ENCODE measurements around the gene SIRPA. TPM values are rescaled to one million over a fixed set of nuclear protein-coding genes. Genes with fewer than 3 reads are reported as not detected.

SIRPA gene
- total and polyA plus RNA-seq, 2 of the 4 experiments (the other 2 are of a cell fraction): 9.9 to 40.2 TPM

DNA sequence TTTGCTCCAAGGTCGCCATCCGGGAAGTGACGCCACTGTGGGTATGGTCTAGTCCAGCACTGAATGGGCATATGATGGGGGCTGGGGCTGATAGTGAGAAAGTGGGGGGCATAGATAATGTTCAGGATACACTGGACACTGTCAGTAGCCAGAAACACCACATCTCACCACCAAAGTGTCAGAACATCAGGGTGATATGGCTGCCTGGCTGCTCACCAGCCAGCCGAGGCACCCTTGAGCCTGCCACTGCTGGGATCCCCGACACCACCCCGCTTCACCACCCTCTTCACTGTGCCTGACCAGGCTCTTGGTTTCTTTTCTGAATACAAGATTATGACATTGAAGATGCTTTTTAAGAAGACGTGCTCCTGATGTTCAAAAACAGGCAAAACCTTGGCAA, 46.9 kb downstream of the SIRPA start:
- POLR2A ChIA-PET (ENCODE audit: unreplicated experiment): no interaction called here

More for the DNA sequence above, 46.9 kb downstream of the SIRPA start:
- Histone ChIP-seq H2BK120ac (ENCODE audit: low read depth, low read length) (no peak overlapping the region), H3K4ac (ENCODE audit: low read depth, low read length) (no peak overlapping the region), H4K91ac (ENCODE audit: insufficient read depth, low read depth, low read length) (no peak overlapping the region), H4K8ac (ENCODE audit: low read depth in 2 of 2, low read length in 2 of 2) (no peak overlapping the region), H3K4me3 (ENCODE audit: insufficient read depth, low read depth, low read length) (no peak overlapping the region), H3K79me1 (ENCODE audit: low read depth in 1 of 2, low read length in 2 of 2) (no peaks in the 10 kb centered on the region), H2BK20ac (ENCODE audit: low read depth, low read length) (no peak overlapping the region), H3K56ac (ENCODE audit: extremely low read depth, insufficient read depth, low read length) (no peak overlapping the region), H3K27me3 (ENCODE audit: control insufficient read depth, insufficient read depth, low read length) (peaks cover 40% of the 10 kb centered on the region), H3K27ac (ENCODE audit: insufficient read depth, low read length) (no peak overlapping the region), H3K4me1 (ENCODE audit: control insufficient read depth, insufficient read depth, low read length) (peaks cover 6% of the 10 kb centered on the region), H2BK15ac (ENCODE audit: low read depth, low read length) (no peak overlapping the region), H3K14ac (replicated peaks; ENCODE audit: low read depth, low read length) (no peak overlapping the region), H3K9me1 (ENCODE audit: insufficient read depth, low read length) (peaks cover under 1% of the 10 kb centered on the region; the same call in 1 of the 2 replicates), H4K20me1 (ENCODE audit: insufficient read depth, low read length) (no peaks in the 10 kb centered on the region), H4K5ac (ENCODE audit: low read depth, low read length) (no peak overlapping the region), H3K9me3 (ENCODE audit: control insufficient read depth, insufficient read depth, low read length) (no peaks in the 10 kb centered on the region), H2AK5ac (ENCODE audit: low read depth, low read length) (no peak overlapping the region), H3K9ac (ENCODE audit: low read depth, low read length) (no peak overlapping the region), H3K4me2 (ENCODE audit: low read depth, low read length) (no peak overlapping the region), H2AK9ac (replicated peaks; ENCODE audit: low read depth, low read length, poor library complexity) (no peak overlapping the region), H2BK5ac (ENCODE audit: low read depth, low read length, poor library complexity, severe bottlenecking) (no peak overlapping the region), H3K18ac (ENCODE audit: low read depth, low read length) (no peak overlapping the region), H3K23ac (ENCODE audit: low read depth, low read length) (no peak overlapping the region), H2AFZ (replicated peaks; ENCODE audit: low read length, poor library complexity) (peak overlapping the region; percentile 21), H3K36me3 (ENCODE audit: control insufficient read depth, insufficient read depth, low read length) (peaks cover 9% of the 10 kb centered on the region; the same call in 1 of the 2 replicates)
- no CpG with 5 or more reads among the region's 7 CpGs for WGBS, 2 experiments (ENCODE audit: extremely low coverage in 2 of 2, insufficient read length in 1 of 2)
- intact Hi-C loops (cut with micrococcal nuclease): no loop called here
- no peak for DNase-seq
- ATAC-seq (ENCODE audit: low read depth): no peak
- in situ Hi-C loops (cut with MboI; ENCODE audit: low sequenced_read_pairs): no loop called here
- no TSS peak for BruUV-seq (replicated peaks)
- CTCF ChIA-PET: no interaction called here
- dilution Hi-C loops (cut with HindIII; ENCODE audit: low sequenced_read_pairs, unreplicated experiment): no loop called here
- no peak for TF ChIP-seq CEBPB (IDR thresholded peaks at IDR 0.05; ENCODE audit: low read depth, low read length)
- TF ChIP-seq BHLHE40 (IDR thresholded peaks at IDR 0.05; ENCODE audit: low read depth, low read length): no peak
- TF ChIP-seq FOS (IDR thresholded peaks at IDR 0.05; ENCODE audit: low read depth, low read length): no peak
- no peak for TF ChIP-seq CHD1 (IDR thresholded peaks at IDR 0.05; ENCODE audit: low read depth, low read length)
- no peak for TF ChIP-seq MXI1 (IDR thresholded peaks at IDR 0.05; ENCODE audit: borderline replicate concordance, low read depth, low read length)
- TF ChIP-seq RAD21 (IDR thresholded peaks at IDR 0.05; ENCODE audit: low read length): no peak
- TF ChIP-seq ELK1 (IDR thresholded peaks at IDR 0.05; ENCODE audit: borderline replicate concordance, low read depth, low read length): no peak
- no peak for TF ChIP-seq RFX5 (IDR thresholded peaks at IDR 0.05; ENCODE audit: low read depth, low read length)
- TF ChIP-seq POLR2A (IDR thresholded peaks at IDR 0.05; ENCODE audit: low read depth, low read length): no peak
- TF ChIP-seq, protein P1, sequence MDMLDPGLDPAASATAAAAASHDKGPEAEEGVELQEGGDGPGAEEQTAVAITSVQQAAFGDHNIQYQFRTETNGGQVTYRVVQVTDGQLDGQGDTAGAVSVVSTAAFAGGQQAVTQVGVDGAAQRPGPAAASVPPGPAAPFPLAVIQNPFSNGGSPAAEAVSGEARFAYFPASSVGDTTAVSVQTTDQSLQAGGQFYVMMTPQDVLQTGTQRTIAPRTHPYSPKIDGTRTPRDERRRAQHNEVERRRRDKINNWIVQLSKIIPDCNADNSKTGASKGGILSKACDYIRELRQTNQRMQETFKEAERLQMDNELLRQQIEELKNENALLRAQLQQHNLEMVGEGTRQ (IDR thresholded peaks at IDR 0.05; ENCODE audit: low read depth, low read length): no peak
- TF ChIP-seq CTCF (conservative IDR thresholded peaks at IDR 0.05; ENCODE audit: low read depth, low read length): no peak
- no peak for TF ChIP-seq MAZ (IDR thresholded peaks at IDR 0.05; ENCODE audit: borderline replicate concordance, low read depth, low read length)
- TF ChIP-seq SMC3 (IDR thresholded peaks at IDR 0.05; ENCODE audit: low read depth, low read length): no peak
- TF ChIP-seq NFE2L2 (IDR thresholded peaks at IDR 0.05; ENCODE audit: low read depth, low read length): no peak
- TF ChIP-seq MAFK (IDR thresholded peaks at IDR 0.05; ENCODE audit: low read depth, low read length): no peak
